ENCODE measurements around the gene SLC6A6. TPM values are rescaled to one million over a fixed set of nuclear protein-coding genes. Genes with fewer than 3 reads are reported as not detected.

SLC6A6 gene
- total RNA-seq, 1 experiment from 2014 or later, result 72.6 TPM

DNA sequence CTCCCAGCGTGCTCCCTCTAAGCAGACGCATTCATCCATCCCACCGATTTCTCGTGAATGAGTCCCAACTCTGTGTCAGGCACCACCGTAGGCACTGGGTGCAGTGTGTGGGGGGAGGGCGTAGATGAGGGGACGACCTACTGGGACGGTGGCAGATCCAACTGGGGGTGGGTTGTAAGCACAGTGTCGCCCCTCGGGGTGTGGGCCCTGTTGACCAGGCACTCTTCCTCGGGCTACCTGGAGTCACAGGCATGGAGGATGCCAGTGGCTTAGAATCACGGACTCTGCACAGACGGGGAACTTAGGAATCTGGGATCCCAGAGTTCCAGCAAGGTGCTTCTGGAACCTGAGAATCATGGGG lies 66.2 kb downstream of the SLC6A6 start:
- H3K4me2 ChIP-seq (ENCODE audit: insufficient read depth, insufficient read length, low read length), result no peak overlapping the region
- no peak overlapping the region for H2BK5ac ChIP-seq (ENCODE audit: insufficient read length, low read length)
- H2BK120ac ChIP-seq (ENCODE audit: low read depth, low read length, poor library complexity, severe bottlenecking), result no peak overlapping the region
- H3K79me1 ChIP-seq (ENCODE audit: insufficient read depth, low read depth, low read length, poor library complexity, severe bottlenecking), result no peaks in the 10 kb centered on the region
- H4K8ac ChIP-seq (replicated peaks; ENCODE audit: insufficient read length, low read depth, low read length), result no peak overlapping the region
- H2AK5ac ChIP-seq (ENCODE audit: insufficient read length, low read length), result no peak overlapping the region
- H3K27ac ChIP-seq (ENCODE audit: insufficient read length, low read depth, low read length), result no peak overlapping the region
- Mint-ChIP-seq H3K9me3 (no peaks in the 10 kb centered on the region), H3K36me3 (ENCODE audit: insufficient read depth in 1 of 3, low read depth in 3 of 3) (peaks cover 20 to 73% (median 33%) of the 10 kb centered on the region in 3 experiments; a peak in 6 of 7 replicates), H3K4me1 (peaks cover 8 to 9% of the 10 kb centered on the region in 2 experiments), H3K4me3 (no peak overlapping the region), H3K27ac (peak overlapping the region in 1 of 3 experiments; percentile 55; a peak in 1 of 7 replicates), H3K27me3 (ENCODE audit: low read depth) (no peaks in the 10 kb centered on the region)
- no peaks in the 10 kb centered on the region for H3K27me3 ChIP-seq (ENCODE audit: insufficient read depth, low read length)
- H2BK15ac ChIP-seq (ENCODE audit: low read depth, low read length), result no peak overlapping the region
- no peaks in the 10 kb centered on the region for H3K9me3 ChIP-seq (ENCODE audit: control insufficient read depth, low read depth, low read length)
- H3K56ac ChIP-seq (ENCODE audit: insufficient read length, low read depth, low read length), result no peak overlapping the region
- no peak overlapping the region for H2BK20ac ChIP-seq (ENCODE audit: low read depth, low read length, poor library complexity, severe bottlenecking)
- no peaks in the 10 kb centered on the region for H4K20me1 ChIP-seq (ENCODE audit: control insufficient read depth, insufficient read depth, insufficient read length)
- H3K18ac ChIP-seq (ENCODE audit: insufficient read length, low read depth, low read length), result no peak overlapping the region
- H3K4me1 ChIP-seq (ENCODE audit: insufficient read depth, low read length), result no peaks in the 10 kb centered on the region
- no peak overlapping the region for H2AFZ ChIP-seq (ENCODE audit: low read length)
- no peak overlapping the region for H3K9ac ChIP-seq (ENCODE audit: extremely low read depth, insufficient read length, low read length)
- H4K5ac ChIP-seq (ENCODE audit: insufficient read length, low read depth, low read length), result no peak overlapping the region
- no peak overlapping the region for H2BK12ac ChIP-seq (ENCODE audit: insufficient read length, low read depth, low read length)
- H4K91ac ChIP-seq (ENCODE audit: insufficient read length, low read depth, low read length), result no peak overlapping the region
- no peaks in the 10 kb centered on the region for H3K79me2 ChIP-seq (ENCODE audit: insufficient read depth, low read length)
- DNase-seq, result no peak
- TF ChIP-seq, protein P1, sequence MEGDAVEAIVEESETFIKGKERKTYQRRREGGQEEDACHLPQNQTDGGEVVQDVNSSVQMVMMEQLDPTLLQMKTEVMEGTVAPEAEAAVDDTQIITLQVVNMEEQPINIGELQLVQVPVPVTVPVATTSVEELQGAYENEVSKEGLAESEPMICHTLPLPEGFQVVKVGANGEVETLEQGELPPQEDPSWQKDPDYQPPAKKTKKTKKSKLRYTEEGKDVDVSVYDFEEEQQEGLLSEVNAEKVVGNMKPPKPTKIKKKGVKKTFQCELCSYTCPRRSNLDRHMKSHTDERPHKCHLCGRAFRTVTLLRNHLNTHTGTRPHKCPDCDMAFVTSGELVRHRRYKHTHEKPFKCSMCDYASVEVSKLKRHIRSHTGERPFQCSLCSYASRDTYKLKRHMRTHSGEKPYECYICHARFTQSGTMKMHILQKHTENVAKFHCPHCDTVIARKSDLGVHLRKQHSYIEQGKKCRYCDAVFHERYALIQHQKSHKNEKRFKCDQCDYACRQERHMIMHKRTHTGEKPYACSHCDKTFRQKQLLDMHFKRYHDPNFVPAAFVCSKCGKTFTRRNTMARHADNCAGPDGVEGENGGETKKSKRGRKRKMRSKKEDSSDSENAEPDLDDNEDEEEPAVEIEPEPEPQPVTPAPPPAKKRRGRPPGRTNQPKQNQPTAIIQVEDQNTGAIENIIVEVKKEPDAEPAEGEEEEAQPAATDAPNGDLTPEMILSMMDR (conservative IDR thresholded peaks at IDR 0.05), result no peak
- no peaks in the 10 kb centered on the region for H3K23me2 ChIP-seq (ENCODE audit: insufficient read length, low read depth, low read length, poor library complexity, severe bottlenecking)
- WGBS (ENCODE audit: extremely low coverage, insufficient read length, low lambda C conversion rate), result no CpG with 5 or more reads among the region's 13 CpGs
- no peak overlapping the region for H3T11ph ChIP-seq (ENCODE audit: low read length)
- no peak overlapping the region for H3K23ac ChIP-seq (ENCODE audit: insufficient read length, low read depth, low read length)
- no peak overlapping the region for H3K14ac ChIP-seq (ENCODE audit: insufficient read depth, low read length)
- no peak overlapping the region for H3K4ac ChIP-seq (ENCODE audit: low read depth, low read length)

Data from H9 (cell line).